GM19455 (cell line): Measurements from ENCODE around the gene DNAJC8.

Experiments used
- ATAC-seq: cut with Tn5 transposase; IDR thresholded peaks from one replicate; pipeline ENCODE4 v1.9.1; 2021; ENCODE audit not compliant: unreplicated experiment

DNAJC8 gene

DNA sequence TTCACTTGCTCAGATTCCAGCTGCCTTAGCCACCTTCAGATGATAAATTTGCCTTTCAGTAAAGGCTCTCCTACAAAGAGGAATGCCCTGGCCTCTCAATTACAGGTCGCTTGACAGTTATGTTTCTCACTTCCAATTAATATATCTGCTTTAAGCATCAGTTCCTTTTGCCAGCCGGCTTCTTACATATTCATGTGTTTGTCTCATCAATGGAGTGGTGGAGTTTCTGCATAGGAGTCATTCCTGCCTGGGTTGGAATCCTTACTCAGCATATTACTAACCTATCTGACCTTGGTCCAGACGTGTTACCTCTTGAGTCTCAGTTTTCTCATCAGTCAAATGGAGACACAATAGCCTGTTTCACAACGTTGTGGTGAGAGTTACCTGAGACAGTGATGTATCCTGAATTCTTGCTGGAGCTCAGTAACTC is 17.1 kb upstream of the DNAJC8 start:
- no peak for ATAC-seq

DNA sequence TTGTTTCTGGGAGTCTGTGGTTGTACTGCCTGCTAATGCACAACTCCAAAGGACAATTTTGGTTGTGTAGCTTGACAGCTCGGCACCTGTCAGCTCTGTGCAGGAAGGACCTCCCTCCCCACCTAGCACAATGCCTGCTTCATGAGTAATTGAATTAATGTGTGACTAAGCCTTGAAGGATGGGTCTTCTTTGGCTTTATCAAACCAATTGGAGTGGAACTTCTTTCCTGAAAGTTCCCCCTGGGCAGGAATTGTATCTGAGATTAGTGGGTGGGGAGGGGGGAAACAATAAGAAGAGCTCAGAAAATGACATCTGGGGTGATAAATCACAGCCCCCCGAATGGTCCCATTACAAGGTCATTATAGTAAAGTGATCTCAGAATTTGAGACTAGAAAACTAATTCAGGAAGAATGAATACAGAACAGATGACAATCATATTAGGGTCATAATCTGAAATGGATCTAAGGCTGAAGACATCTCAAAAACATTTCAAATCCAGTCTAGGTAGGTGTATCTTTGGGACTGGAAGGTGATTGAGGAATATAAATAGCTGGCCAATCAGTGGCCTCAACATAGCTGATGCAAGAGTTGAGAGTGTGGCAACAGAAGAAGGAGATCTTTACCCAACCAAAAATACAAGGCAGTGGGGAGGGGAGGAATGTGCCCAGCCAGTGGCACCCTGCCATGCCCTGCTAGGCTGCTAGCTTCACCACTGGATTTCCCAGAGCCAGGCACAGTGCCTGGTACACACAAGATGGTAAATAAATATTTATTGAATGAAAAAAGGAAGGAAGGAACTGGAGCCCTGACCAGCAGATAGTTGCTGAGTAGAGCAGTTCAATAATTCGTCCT is 16.4 kb upstream of the DNAJC8 start:
- no peak for ATAC-seq

DNA sequence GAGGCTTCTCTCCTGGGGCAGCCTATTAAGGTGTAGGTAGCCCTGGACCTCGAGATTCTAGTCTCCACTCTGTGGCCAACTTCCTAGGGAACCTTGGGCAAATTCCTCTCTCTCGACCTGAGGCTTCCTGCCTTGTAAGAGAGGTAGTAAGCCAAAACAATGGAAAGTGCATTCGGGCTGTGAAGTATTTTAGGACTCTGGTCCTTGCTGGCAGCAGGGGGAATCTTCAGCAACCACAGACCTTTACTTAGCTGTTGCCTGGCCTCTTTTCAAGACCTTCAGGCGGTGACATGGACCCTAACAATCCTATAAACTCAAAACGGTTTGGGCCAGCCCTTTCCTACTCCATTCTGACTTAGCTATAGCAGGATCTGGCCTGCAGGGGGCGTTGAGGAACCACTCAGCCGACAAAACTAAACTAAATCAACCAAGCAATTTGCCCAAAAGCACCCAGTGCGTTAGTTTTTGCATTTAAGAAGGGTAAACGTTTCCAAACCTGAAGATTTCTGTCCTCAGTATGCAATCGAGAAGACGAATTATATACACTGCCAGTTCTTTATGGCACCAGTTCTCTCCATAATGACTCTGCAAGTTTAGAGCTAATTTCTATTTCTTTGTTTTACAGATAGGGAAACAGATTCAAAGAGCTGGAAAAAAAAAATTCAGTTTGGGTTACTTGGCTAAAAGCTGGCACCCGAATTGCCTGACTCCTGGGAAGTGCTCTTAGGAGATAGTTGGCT is 15.6 kb upstream of the DNAJC8 start:
- ATAC-seq, result no peak

DNA sequence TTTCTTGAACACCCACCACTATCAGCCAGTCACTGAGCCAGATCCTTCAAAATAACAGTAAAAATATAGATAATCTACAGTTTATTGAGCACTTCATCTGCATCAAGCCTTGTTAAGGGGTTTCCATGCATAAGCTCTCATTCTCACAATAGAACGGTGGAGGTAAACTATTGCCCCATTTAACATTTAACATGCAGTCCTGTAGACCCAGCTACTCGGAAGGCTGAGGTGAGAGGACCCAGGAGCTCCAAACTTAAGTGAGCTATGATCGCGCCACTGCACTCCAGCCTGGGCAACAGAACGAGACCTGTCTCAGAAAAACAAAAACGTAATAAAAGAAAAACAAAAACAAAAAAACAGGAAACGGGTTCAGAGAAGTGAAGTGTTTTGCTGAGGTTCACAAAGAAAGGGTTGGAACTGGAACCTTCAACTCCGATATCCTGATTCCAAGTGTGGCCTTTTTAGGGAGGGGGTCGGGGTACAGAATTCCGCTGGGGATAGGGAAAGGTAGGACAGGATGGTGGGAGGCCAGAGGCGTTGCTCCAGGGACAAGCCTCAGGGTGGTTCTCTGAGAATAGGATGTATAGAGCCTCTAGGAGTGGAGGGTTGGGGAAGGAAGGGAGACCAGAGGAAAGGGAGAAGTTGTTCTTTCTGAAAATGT is 14.9 kb upstream of the DNAJC8 start:
- ATAC-seq, result no peak

DNA sequence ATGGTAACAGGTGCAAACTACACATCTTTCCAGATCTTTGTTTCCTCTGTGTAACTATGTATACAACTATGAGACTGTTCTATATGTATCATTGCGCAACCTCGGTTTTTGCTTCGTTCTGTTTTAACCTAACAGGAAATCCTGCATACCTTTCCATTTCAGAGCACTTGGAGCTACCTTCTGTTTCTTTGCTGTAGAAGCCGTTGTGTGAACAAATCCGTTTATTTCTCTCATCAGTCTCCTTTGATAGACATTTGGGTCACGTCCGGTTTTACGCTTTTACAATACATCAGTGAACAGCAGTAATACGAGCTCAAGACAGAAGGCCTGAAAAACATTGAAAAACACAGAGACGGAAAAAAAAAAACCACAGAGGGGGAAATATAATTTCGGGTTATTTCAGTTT is 13.6 kb upstream of the DNAJC8 start:
- no peak for ATAC-seq

DNA sequence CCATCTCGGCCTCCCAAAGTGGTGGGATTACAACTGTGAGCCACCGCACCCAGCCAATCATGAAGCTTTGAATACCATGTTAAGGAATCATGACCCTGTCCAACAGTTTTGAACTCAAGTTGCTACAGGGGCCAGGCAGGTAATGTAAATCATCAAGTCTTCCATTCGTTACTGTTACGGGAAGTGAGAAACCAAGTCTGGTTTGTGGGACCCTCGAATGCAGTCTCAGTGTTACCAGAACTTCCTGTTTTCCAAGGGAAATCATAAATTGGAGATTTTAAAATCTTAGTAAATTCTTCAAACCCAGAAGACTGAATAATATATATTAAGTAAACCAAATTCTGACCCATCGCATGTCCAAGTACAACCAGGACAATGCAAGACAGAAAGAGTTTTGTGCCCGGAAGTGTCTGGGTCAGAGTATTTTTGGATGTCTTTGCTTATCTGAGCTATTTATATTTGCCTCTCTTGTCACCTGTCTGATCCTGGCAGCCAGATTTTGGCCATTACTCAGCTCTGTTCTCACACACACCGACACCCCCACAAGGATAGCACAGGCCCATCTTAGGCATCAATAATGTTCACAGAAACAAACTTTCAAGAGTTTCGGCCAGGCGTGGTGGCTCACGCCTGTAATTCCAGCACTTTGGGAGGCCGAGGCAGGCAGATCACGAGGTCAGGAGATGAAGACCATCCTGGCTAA is 11.9 kb upstream of the DNAJC8 start:
- ATAC-seq, result no peak

DNA sequence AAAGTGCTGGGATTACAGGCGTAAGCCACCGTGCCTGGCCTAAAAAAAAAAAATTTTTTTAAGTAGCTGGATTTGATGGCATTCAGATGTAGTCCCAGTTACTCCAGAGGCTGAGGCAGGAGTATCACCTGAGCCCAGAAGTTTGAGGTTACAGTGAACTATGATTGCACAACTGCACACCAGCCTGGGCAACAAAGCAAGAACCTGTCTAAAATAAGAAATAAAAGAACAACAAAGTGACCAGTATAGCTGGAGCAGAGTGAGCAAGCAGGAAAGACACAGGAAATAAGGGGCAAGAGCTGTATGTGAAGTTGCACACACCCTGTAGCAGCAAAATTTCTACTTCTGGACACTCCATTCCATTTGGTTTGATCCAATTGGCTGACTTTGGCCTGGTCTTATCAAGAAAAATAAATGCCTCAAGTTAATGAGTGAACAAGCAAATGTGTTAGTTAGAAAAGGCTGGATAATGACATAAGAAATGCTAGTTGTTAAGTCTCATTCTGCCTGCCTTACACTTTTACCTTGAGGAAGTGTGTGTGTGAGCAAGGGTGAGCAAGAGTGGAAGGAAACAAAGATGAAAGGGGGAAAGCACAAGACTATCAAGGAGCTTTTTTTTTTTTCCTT is 11.0 kb upstream of the DNAJC8 start:
- no peak for ATAC-seq

DNA sequence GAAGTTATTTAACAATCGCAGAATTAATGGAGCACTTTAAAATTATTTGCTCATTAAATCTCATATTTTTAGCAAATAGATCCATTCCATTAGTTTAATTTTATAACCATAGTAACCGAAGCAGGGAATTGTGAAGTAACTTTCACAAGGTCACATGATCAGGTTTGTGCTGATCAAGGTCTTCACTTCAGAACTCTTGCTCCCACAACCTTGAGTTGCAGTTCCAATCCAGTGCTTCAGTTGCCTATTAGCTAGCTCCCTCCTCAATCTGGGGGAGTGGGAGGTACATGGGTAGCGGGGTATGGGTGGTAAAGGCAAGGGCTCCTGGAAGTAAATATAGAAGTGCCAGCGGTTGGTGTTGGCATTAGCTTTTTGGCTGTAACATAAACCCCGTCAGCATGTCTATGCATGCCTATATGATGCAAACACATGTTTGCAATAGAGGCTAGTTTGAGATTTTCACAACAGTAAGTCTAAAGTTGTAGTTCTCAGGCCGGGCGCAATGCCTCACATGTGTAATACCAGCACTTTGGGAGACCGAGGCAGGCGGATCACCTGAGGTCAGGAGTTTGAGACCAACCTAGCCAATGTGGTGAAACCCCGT is 8.9 kb upstream of the DNAJC8 start:
- ATAC-seq, result no peak

DNA sequence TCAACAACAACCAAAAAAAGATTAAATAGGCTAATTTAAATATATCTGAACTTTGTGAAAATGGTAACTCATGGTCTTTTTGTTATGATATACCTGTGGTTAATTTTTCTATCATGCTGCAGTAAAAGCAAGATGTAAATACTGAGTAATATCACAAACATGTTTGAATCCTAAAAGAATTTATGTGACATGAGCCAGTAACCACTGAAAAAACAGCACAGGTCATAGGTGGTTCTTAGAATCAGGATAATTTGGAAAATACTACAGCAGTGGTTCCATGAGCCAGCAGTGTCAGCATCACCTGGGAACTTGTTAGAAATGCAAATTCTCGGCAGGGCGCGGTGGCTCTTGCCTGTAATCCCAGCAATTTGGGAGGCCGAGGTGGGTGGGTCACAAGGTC is 7.2 kb upstream of the DNAJC8 start:
- ATAC-seq, result no peak

DNA sequence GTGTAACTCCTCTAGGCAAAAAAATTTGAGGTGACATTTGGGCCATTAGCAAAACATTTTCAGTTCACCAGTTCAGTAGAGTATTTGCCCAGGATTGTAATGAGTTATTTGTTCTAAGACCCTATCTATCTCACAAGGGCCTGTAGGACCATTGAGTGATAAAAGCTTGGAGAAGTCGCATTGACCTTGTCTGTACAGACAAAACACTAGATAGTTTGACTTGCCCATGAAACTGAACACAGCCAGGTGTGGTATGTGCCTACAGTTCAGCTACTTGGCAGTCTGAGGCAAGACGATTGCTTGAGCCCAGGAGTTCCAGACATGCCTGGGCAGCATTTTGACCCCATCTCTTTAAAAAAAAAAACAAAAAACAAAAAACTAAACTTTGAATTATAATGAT is 6.2 kb upstream of the DNAJC8 start:
- ATAC-seq, result no peak

DNA sequence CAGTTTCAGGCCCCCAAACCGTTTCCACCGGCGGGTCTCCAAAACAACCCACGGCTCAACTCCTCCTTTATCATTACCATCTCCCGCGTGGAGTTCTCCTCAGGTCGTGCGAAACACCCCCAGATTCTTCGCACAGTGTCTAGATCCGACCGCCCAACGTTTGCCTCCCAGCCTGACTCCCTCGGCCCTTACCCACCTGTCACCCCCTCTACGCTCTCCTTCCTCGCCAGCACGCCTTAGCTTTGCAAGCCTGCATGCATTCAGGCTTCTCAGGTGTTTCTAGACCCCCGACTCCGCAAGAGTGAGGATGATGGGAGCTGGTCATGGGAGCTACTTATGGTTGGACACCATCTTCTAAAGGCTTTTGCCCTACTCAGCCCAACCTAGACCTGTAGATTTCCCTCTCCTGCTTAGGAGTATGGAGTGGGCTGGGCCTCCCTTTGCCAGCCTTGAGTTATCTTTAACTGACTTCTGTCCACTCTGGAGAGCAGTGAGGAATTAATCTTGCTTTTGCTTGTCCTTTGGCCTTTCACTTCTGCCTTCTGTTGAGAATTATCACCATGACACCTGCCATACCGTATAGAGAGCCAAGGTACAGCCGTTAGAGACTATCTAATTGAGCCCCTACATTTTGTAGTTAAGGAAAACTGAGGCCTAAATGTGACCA is 4.0 kb upstream of the DNAJC8 start:
- ATAC-seq, result no peak

DNA sequence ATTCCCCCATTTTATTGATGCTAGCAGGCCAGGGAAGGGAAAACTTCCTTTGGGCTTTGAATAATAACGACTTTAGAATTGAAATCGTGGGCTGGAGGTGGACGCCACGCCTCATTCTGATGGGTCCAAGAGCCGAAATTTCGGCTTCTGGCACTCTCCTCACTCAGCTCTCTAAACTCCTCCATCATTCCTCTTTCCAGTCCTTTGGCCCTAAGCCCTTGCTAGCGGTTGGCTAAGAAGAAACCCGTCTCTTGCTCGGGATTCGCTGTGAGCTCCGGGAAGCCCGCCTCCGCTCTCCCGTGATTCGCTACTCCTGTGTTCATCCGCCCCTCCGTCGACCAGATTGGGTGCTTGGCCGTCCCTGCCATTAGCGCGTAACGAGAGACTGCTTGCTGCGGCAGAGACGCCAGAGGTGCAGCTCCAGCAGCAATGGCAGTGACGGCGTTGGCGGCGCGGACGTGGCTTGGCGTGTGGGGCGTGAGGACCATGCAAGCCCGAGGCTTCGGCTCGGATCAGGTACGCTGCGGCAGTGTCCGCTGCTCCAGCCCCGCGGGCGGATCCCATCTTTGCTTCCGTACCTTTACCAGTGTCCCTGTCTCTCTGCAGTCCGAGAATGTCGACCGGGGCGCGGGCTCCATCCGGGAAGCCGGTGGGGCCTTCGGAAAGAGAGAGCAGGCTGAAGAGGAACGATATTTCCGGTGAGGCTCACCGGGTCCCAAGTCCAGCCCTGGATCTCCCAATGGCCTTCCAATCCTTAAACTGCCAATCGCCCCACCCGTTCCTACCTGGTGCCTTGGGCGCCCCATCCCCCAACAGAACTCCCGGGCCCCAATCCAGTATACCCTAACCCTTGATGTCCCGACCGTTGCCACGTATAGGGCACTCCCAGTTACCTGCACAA is 3.2 kb upstream of the DNAJC8 start, which contains the start of gene ATP5IF1:
Gene ATP5IF1 (plus strand): TSS at position 370 of the 901 bp plus-strand sequence. CDS start 60 bp downstream, at position 430.
- ATAC-seq, result peak; percentile 88

DNA sequence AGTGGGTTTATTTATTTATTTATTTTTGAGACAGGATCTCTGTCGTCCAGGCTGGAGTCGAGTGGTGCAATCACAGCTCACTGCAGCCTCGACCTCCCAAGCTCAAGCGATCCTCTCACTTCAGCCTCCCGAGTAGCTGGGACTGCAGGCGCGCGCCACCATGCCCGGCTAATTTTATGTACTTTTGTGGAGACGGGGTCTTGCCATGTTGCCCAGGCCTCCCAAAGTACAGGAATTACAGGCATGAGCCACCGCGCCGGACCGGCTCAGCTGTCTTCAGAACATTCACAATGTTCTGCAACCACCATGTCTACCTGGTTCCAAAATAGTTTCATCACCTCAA is 406 bp upstream of the DNAJC8 start:
- ATAC-seq, result no peak

DNA sequence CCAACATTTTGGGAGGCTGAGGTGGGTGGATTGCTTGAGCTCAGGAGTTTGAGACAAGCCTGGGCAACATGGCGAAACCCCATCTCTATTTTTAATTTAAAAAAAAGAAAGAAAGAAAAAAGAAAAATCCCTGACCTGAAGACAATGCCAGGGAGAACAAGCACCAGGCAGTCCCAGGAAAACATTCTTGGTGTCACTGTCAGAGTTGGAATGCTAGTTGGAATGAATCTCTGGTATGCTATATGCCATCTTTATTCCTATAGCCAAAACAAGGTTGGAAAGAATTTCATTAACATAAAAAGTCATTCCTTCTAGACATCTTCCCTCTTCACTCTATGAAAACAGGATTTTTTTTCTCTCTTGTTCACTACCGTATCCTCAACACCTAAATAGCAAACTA is 2.8 kb downstream of the DNAJC8 start:
- no peak for ATAC-seq

DNA sequence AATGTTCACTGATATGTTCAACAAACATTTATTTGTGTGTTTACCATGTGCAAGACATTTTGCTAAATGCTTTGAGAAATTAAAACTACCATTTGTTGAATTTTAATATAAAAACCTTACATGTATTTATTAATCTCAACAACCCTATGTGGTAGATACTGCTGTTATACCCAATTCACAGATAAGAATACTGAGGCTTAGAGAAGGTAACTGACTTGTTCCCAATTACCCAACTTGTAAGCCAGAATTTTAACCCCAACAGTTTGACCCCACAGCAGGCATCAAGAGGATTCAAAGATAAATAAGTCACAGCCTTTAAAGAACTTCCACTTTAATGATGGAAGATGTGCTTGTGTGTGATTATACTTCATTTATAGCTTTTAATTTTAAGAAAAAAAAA is 3.7 kb downstream of the DNAJC8 start:
- ATAC-seq, result no peak

DNA sequence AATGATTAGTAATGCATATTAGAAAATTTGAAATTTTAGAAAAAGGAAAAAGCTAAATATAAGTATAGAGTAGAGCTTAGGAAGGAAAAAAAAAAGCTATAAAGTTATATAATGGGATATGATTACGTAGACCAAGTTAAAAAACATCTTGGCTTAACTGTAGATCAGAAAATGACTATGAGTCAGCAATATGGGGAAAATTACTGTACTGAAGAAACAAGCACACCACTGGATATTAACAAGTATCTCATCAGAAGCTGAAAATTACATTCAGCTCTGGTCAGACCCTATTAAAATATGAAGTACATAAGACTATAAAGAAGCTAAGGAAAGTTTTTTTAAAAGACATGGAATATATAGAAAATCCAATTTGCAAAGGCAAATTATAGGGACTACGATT is 19.5 kb downstream of the DNAJC8 start:
- ATAC-seq, result no peak

DNA sequence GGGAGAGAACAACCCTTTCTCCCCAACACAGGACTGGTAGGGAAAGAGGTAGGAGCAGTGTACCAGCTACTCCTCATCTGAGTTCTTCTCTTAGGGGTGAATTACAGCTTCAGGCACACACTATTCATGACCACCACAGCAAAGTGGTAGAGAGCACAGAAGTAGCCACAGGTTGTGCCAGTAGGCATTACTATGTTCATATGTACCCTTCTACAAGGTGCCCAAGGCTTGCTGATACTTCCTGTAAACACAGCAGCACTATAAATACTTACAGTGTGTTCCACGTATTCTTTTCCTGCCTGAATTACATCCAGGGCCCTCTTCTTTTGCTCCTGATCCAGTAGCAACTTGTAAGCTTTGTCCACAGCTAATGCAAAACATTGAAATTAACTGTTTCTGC is 23.1 kb downstream of the DNAJC8 start:
- ATAC-seq, result no peak

DNA sequence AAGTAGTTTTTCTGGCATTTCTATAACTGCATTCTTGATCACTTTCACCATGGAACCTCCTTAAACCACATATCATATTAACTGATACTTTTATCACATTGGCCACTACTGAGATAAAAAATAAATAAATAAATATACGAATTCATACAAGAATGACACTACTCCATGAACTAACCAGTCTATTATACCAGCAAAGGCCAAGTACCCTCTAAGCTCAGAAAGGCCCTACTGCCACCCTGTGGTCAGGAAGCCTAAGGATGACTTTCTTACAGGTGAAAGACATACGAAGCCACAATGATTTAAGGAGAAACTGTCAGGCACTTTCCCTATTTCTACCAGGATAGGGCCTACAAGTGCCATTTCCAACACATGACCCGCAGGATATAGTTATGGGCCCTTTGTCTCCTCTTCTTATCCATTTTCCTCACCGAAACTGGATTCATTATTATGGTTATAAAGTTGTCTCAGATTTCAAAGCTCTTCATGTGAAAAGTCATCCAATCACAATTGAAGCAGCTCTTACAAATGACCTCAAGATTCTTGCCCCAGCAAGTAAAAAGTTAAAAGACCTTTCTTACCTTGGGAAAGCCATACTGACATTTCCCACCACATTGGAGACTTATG is 23.9 kb downstream of the DNAJC8 start:
- no peak for ATAC-seq
